H4 (cell line): ENCODE data around the gene TK2. TPM values are rescaled to one million over a fixed set of nuclear protein-coding genes. Genes with fewer than 3 reads are reported as not detected.
A peak's percentile ranks its signal among the peaks of the same experiment; 100 is the strongest.
"Not testable (repeated sequence)": the region's sequence is repeated elsewhere in the genome, so short reads cannot be mapped to it uniquely, and the experiment has no call there.

Experiments
- DNase-seq: peaks from one replicate; pipeline ENCODE4 v3.0.0-alpha.2; 2015; ENCODE audit warnings: low spot score
- total RNA-seq: library from RNA; depleted of rRNA; stranded (reverse); fragments of >200 nt; shearing (Covaris generic); gene quantifications from 2 replicates; pipeline ENCODE4 v1.2.3, GENCODE V29; 2014; rRNA removed

The TK2 gene
- 12.0 and 15.5 TPM in 2 replicates for total RNA-seq

DNA sequence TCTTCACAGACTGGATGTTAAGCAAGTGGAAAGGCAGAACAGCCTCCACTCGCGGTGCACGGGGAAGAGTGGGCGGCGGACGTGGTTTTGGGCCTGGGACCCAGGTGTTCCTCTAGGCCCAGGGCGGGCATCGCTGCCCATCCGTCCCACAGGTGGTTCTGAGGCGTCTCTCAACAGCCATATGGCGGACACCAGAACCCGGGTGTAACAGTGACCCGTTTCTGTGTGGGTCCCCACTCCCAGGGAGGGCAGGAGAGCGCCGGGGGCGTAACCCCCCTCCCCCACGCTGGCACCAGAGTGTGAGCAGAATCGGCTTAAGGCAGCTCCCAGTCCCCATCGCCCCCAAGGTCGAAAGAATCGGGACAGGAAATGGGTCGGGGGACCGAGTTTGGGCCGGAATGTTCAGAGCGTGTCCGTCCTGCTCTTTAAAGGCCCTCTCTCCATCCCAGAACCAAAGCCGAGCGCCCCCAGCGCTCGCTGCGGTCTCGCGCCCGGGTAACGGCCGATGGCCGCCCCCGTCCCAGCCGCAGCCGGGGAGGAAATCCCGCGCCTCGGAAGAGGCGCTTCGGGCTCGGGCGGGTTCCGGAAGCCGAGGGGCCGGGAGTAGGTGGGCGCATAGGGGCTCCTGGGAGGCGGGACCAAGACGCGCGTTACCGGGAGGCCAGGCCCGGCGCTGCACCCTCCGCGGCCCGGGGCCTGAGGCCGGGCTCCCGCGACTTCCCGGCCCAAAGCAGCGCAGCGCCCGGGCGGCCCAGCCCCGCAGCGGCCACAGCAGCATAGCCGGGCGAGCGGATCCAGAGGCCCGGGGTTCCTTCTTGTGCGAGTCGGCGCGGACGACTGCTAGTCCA is at the start of gene TK2:
Gene TK2 (minus strand): TSS at position 839 of the 848 bp plus-strand sequence. CDS start 61 bp downstream, at position 778.
- no peak for DNase-seq

GRCh38 chr16:66598111-66598510 is 48.2 kb upstream of the TK2 start:
- no peak for DNase-seq

DNA sequence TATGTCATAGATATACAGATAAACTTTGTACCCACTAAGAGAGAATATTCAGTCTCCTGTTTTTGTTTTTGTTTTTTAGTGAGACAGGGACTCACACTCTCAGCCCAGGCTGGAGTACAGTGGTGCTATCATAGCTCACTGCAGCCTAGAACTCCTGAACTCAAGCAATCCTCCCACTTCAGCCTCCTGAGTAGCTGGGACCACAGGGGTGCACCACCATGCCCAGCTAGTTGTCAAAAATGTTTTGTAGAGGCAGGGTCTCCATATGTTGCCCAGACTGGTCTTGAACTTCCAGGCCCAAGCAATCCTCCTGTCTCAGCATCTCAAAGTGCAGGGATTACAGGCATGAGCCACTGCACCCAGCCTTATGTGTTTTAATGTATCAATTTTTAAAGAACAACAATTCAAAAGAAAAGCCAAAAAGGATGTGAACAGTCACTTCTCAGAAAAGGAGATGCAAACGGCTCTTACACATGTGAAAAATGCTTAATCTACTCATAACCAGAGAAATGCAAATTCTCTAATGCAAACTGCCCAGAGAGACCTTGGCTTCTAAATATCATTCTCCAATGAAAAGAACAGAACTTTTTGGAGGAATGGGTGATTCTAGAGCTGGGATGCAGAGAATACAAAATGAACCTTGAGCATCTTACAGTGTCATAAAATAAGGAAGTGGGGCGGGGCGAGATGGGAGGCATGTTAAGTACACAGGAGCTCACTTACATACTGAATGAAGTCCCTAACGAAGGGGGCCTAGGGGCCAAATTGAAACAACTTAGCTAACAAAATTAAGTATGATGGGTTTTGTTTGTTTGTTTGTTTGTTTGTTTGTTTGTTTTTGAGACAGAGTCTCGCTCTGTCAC is 47.3 kb upstream of the TK2 start:
- DNase-seq, result no peak

- not testable (repeated sequence) for DNase-seq
Measured at GRCh38 chr16:66596559-66596958, 46.6 kb upstream of the TK2 start.

GRCh38 chr16:66594739-66595138 is 44.8 kb upstream of the TK2 start:
- no peak for DNase-seq

DNA sequence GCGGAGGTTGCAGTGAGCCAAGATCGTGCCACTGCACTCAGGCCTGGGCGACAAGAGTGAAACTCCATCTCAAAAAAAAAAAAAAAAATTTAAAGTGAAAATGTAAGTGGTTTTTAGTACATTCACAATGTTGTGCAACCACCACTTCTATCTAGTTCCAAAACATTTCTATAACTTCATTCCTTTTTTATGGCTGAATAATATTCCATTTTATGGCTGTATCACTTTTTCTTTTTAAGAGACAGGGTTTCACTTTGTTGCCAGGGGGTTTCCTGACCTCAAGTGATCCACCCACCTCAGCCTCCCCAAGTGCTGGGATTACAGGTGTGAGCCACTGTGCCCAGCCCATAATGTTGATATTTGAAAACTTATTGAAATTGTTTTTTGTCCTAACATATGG is 42.9 kb upstream of the TK2 start:
- no peak for DNase-seq

DNA sequence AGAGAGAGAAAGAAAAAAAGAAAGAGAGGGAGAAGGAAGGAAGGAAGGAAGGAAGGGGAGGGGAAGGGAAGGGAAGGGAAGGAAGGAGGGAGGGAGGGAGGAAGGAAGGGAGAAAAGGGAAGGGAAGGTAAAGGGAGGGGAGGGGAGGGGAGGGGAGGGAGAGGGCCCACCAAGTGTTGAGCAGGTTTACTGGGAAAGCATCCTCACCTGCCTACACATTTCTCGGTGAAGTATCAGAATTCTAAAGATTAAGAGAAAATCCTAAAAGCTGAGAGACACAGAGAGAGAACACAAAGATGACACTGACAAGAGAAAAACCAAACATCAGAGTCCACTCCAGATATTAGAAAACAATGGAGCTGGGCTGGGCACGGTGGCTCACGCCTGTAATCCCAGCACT is 42.3 kb upstream of the TK2 start:
- no peak for DNase-seq

DNA sequence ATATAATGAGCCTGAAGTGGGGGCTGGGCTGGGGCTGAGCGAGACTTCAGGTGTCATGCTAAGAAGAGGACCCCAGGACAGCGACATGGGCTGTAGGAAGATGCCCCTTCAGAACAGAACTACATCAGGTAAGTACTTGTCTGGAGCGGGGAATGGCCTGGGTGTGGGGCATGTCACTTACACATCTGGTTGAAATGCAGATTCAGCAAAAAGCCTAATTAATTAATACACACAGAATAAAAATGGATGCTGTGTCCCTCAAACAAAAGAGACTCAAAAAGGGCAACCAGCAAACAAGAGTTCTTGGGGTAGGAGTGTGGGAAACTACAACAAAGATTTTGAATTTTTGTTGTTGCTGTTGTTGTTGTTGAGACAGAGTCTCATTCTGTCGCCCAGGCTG is 41.1 kb upstream of the TK2 start:
- DNase-seq, result no peak

GRCh38 chr16:66590322-66590721 is 40.4 kb upstream of the TK2 start:
- DNase-seq, result no peak

- peak; percentile 51 for DNase-seq
Measured at GRCh38 chr16:66588981-66589713, 39.2 kb upstream of the TK2 start.

- DNase-seq, result no peak
Measured at GRCh38 chr16:66587881-66588600, 38.1 kb upstream of the TK2 start.

DNA sequence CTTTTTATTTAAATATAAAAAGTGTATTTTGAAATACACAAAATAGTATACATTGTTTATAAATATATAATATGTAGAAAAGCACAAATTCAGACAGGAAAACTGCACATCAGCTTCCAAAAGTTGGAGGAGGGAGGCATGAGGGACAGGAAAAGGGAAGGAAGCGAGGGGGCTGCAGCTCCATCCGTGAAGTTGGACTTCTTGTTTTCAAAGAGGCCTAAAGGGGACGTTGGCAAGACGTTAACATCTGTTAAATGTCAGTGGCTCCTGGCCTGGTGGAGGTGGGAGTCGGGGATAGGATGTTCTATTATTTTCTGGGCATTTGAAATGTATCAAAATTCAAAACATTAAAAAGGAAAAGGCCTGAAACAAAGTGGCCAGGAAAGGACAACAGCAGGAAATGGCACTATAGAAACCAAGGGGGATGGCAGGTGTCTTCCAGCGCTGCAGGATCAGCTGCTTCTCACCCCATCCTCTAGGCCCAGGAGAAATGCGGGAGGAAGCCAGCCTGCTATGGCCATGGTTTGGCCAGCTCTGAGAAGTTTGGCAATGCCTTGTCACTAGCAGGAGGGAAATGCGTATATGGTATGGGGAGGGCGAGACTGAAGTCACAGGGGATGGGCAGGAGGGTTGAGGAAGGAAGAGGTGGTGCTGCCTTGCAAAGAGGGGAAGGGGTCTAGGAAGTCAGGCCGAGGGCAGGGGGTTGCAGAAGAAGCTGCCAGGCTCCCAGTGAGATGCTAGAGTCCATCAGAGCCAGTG is 35.7 kb upstream of the TK2 start:
- DNase-seq, result no peak

GRCh38 chr16:66581246-66581952 is 31.5 kb upstream of the TK2 start:
- DNase-seq, result no peak

DNA sequence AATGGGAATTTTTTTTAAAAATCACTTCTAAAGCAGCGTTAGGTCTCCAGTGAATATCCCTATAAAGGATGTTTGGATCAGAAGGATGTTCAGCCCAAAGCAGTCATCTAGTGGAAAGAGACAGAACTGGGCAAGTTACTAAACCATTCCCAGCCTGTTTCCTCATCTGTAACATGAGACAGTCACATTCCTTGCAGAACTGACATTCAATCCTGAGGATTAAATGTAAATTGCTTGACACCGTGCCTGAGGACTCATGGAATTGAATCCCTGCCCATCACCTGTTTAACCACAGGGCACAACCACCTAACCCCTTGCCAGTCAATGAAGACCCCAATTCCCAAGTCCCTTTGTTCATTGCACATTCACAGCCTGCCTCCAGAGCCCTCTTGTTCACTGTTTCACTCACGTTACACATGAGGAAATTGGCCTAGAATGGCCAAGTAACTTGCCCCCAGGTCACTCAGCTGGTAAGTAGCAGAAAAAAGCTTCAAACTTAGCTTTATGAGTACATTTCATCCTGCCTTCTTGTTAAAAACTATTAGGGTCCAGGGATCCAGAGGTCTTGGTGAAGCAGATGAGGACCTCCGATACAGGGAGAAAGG is 30.8 kb upstream of the TK2 start:
- DNase-seq, result peak; percentile 55

DNA sequence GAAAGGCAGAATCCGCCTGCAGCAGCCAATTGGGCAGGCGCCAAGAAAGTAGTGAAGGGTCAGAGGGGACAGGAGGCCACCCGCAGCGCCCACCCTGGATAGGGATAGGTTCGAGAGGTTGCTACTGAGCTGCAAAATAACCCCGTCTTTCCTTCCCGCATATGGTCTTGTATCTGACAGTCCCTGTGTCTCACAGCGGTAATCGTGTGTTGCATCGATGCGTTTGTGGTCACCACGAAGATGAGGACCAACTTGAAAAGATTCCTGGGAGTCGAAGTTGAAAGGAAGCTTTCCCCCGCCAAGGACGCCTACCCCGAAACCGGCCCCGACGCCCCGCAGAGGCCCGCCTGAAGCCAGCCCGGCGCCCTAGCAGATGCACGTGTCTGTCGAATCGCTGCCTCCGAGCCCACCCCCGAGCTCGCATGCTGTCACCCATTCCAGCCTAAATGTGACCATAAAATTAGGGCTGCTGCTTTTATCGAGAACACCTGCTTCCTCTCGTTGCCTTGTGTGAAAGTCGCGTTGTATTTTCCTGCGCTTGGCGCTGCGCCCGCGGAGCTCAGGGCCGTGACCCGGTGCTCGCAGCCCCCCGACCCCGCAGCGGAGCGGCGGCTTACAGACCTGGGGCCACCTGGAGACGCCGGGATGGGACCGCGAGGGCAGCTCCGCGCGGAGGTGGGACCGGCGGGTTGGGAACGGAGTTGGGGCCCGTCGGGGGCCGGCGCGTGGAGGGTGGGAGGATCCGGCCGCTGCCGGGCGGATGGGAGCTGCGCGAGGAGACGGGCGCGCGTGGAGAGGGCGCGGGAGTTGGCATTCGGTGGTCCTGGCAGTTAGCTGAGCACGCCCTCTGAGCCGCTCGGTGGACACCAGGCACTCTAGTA is 29.0 kb upstream of the TK2 start, which contains the start of gene CMTM2:
Gene CMTM2 (plus strand): TSS at position 813 of the 881 bp plus-strand sequence. CDS start 145 bp downstream, outside the sequence.
- no peak for DNase-seq

GRCh38 chr16:66576296-66576695 is 26.4 kb upstream of the TK2 start:
- no peak for DNase-seq

DNA sequence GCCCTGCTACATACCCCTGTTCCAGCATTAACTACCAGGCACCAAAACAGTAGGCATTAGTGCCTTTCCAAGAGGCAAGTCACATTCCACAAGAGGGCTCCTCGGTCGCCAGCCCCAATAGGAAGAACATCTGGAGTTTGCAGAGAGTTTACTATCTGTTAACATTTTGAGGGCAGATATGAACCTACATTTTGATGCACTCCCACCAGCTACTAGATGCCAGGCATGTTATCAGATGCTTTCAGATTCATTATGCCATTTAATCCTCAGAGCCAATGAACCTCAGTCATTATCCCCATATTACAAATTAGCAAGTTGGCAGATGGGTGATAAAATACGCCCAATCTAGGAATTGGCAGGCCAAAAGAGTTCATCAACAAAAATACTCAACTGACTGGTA is 25.1 kb upstream of the TK2 start:
- DNase-seq, result no peak

DNA sequence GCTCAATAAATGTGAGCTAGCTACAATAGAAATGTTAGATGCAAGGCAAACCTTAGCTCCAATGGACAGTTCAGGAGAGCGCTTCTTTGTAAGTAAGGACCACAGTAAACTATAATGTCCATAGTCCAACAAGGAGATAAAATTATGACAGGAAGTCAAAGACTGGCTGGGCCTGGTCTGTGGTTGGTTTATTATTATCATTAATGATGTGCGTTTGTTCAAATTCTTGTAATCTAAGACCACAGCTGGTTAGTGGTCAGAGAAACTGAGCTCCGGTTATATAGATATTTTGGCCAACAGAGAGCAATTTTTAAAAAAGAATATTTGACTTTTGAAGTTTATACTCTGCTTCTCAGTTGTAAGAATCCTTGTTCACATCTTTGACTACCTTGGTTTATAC is 24.6 kb upstream of the TK2 start:
- DNase-seq, result no peak
